Motor neuron (in vitro differentiated cells): Measurements from ENCODE around the gene RNF125. TPM values are rescaled to one million over a fixed set of nuclear protein-coding genes. Genes with fewer than 3 reads are reported as not detected.

Experiments
- ATAC-seq, 8 experiments: fragments of 200-7000 bp; cut with Tn5 transposase; replicated peaks in 6 of 8; 2 replicates each; pipeline ENCODE4 v1.8.0; 2021; ENCODE audit warnings: mild to moderate bottlenecking in 8 of 8, moderate library complexity in 8 of 8
- H3K27ac ChIP-seq, 2 donors: fragments of 250-450 bp; sonication (Bioruptor Pico); 2 replicates each; pipeline ENCODE4 v1.9.0; 2021; ENCODE audit warnings: antibody characterized with exemption in 2 of 2, mild to moderate bottlenecking in 2 of 2, moderate library complexity in 1 of 2
- H3K4me1 ChIP-seq, 2 donors: fragments of 250-450 bp; sonication (Bioruptor Pico); replicated peaks in 1 of 2; 2 replicates each; pipeline ENCODE4 v1.6.1; 2021; ENCODE audit warnings: antibody characterized with exemption in 2 of 2, mild to moderate bottlenecking in 2 of 2, moderate library complexity in 1 of 2
- H3K4me3 ChIP-seq, 5 donors: fragments of 250-450 bp; sonication (Bioruptor Pico); 2 replicates each; pipeline ENCODE4 v1.9.0; 2021; ENCODE audit warnings: antibody characterized with exemption in 5 of 5, mild to moderate bottlenecking in 5 of 5, moderate library complexity in 4 of 5
- WGBS, 10 experiments: fragments of 450-650 bp; shearing (Covaris generic); methylation state at CpG; one replicate each; pipeline ENCODE4 v1.0.0; 2022; 5-methylcytosine and 5-hydroxymethylcytosine counted together
- in situ Hi-C, 9 experiments: fragments of 400-800 bp; cut with MboI; loops; one replicate each; pipeline ENCODE4 v1.15.0; 2021; ENCODE audit warnings: low sequenced_read_pairs in 9 of 9, low pct_unique_long_range_greater_than_20kb in 2 of 9; ENCODE audit not compliant: unreplicated experiment in 9 of 9
- total RNA-seq, 8 experiments: library from RNA; unstranded; fragments of 300-600 nt; gene quantifications; 2 replicates each; pipeline versions ENCODE4 v1.2.3 to v1.2.4, GENCODE V29; 2022

Gene RNF125
- total RNA-seq, 8 experiments from 2014 or later: 0.64 to 5.7 (median 1.4) TPM

DNA sequence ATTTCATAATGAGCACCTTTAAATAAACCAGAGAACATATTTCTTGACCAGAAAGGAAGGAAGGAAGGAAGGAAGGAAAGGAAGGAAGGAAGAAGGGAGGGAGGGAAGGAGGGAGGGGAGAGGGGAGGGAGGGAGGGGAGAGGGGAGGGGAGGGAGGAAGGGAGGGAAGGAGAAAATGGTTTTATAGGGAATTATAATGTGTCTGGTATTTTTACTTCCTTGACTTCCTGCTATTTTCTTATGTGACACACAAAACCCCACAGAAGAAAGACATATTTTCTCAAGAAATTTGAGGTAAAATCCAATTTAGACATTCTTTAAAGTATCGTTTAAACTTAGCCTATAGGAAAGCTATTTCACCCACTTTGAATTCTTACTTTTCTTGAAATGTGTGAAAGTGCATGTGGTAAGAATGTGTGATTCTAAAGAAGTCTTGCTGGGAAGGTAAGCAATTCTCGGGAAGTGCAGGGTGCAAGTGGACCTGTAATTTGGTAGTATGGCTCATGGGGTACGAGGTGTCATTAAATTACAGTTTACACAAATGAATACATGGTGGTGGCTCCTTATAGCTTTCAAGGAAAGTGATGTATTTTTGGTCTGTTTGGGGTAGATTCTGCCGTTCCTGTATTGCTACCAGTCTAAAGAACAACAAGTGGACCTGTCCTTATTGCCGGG lies 18.0 kb downstream of the RNF125 start:
- WGBS, 10 experiments: 58 to 100% (median 86%) methylated on average over 1 to 4 of the region's 5 CpGs; no CpG with 5 or more reads in 1 of the 10 experiments
- H3K4me3 ChIP-seq: no peak overlapping the region
- H3K27ac ChIP-seq: no peak overlapping the region
- H3K4me1 ChIP-seq: no peaks in the 10 kb centered on the region
- ATAC-seq: no peak
- in situ Hi-C loops: no loop called here

- Histone ChIP-seq H3K4me1 (no peaks in the 10 kb centered on the region), H3K4me3 (no peak overlapping the region), H3K27ac (no peak overlapping the region)
- in situ Hi-C loops: no loop called here
- ATAC-seq: no peak
- 92 to 100% (median 100%) methylated on average over 2 to 8 of the region's 10 CpGs; no CpG with 5 or more reads in 4 of the 10 experiments for WGBS, 10 experiments
Observed at GRCh38 chr18:32037616-32038015, 19.0 kb downstream of the RNF125 start.

- in situ Hi-C loops: no loop called here
- no peaks in the 10 kb centered on the region for H3K4me1 ChIP-seq
- H3K27ac ChIP-seq: no peak overlapping the region
- H3K4me3 ChIP-seq: no peak overlapping the region
- 74 to 93% (median 89%) methylated on average over 1 to 3 of the region's 3 CpGs; no CpG with 5 or more reads in 3 of the 10 experiments for WGBS, 10 experiments
- ATAC-seq: peak in 1 of 8 experiments; percentile 19
Observed at GRCh38 chr18:32040936-32041335, 22.3 kb downstream of the RNF125 start.

GRCh38 chr18:32042337-32042736 lies 23.7 kb downstream of the RNF125 start:
- Histone ChIP-seq H3K27ac (no peak overlapping the region), H3K4me3 (no peak overlapping the region), H3K4me1 (no peaks in the 10 kb centered on the region)
- no peak for ATAC-seq
- in situ Hi-C loops: no loop called here

DNA sequence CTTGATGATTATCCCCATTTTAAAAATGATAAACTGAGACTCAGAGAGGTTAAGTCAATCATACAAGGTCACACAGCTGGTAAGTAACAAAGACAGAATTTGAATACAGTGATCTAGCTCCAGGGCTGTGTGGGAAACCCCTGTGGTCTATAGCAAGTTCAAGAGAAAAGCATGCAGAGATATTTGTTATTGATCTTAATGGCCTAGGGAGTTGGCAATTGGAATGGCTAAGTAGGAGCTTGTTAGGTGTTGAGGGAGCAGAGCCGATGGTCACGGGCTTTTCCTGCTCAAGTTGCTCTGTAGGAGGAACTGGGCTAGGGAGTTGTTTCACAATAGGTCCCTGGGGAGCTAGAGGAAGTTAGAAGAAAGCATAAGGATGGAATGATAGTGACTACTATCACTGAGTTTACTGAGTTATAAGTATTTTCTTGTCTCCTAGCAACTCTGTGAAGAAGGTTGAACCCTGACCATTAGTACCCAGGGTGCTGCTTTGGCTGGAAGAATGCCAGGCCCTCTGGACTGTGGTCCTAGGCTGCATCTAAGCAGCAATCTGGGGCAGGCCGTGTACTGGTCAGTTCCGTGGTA lies 30.0 kb downstream of the RNF125 start:
- peak in 3 of 8 experiments; percentile 16 to 85 (median 78) for ATAC-seq
- in situ Hi-C loops: no loop called here
- 33 to 100% (median 85%) methylated on average over 1 to 4 of the region's 4 CpGs for WGBS, 10 experiments
- Histone ChIP-seq H3K4me3 (no peak overlapping the region), H3K27ac (no peak overlapping the region), H3K4me1 (no peaks in the 10 kb centered on the region)

GRCh38 chr18:32049393-32050171 lies 31.0 kb downstream of the RNF125 start:
- WGBS, 10 experiments: 20 to 100% (median 71%) methylated on average over 1 of the region's 3 CpGs; no CpG with 5 or more reads in 6 of the 10 experiments
- in situ Hi-C loops: no loop called here
- Histone ChIP-seq H3K27ac (no peak overlapping the region), H3K4me3 (no peak overlapping the region), H3K4me1 (no peaks in the 10 kb centered on the region)
- peak in 2 of 8 experiments; percentile 51 to 81 for ATAC-seq

GRCh38 chr18:32056613-32057358 lies 38.2 kb downstream of the RNF125 start:
- no peak overlapping the region for H3K4me3 ChIP-seq
- WGBS, 10 experiments: 61 to 100% (median 84%) methylated on average over 1 to 3 of the region's 3 CpGs
- no peak overlapping the region for H3K27ac ChIP-seq
- no peak for ATAC-seq
- in situ Hi-C loops: no loop called here
- H3K4me1 ChIP-seq: peaks cover 0 to 3% of the 10 kb centered on the region in 2 donors

- Histone ChIP-seq H3K4me1 (peaks cover 0 to 3% of the 10 kb centered on the region in 2 donors), H3K4me3 (no peak overlapping the region), H3K27ac (no peak overlapping the region)
- peak in 1 of 8 experiments; percentile 32 for ATAC-seq
- 29 to 91% (median 48%) methylated on average over 1 to 7 of the region's 7 CpGs; no CpG with 5 or more reads in 2 of the 10 experiments for WGBS, 10 experiments
- in situ Hi-C loops: no loop called here
Observed at GRCh38 chr18:32057624-32058165, 39.1 kb downstream of the RNF125 start.

- peaks cover 0 to 3% of the 10 kb centered on the region in 2 donors for H3K4me1 ChIP-seq
- WGBS, 10 experiments: 47 to 100% (median 97%) methylated on average over 1 to 2 of the region's 2 CpGs; no CpG with 5 or more reads in 2 of the 10 experiments
- no peak overlapping the region for H3K27ac ChIP-seq
- in situ Hi-C loops: no loop called here
- no peak overlapping the region for H3K4me3 ChIP-seq
- ATAC-seq: no peak
Observed at GRCh38 chr18:32060026-32060425, 41.4 kb downstream of the RNF125 start.

- Histone ChIP-seq H3K4me1 (no peaks in the 10 kb centered on the region), H3K27ac (no peak overlapping the region), H3K4me3 (no peak overlapping the region)
- 80 to 100% (median 95%) methylated on average over 2 to 3 of the region's 3 CpGs; no CpG with 5 or more reads in 1 of the 10 experiments for WGBS, 10 experiments
- no peak for ATAC-seq
- in situ Hi-C loops: no loop called here
Observed at GRCh38 chr18:32067375-32068167, 48.9 kb downstream of the RNF125 start.

DNA sequence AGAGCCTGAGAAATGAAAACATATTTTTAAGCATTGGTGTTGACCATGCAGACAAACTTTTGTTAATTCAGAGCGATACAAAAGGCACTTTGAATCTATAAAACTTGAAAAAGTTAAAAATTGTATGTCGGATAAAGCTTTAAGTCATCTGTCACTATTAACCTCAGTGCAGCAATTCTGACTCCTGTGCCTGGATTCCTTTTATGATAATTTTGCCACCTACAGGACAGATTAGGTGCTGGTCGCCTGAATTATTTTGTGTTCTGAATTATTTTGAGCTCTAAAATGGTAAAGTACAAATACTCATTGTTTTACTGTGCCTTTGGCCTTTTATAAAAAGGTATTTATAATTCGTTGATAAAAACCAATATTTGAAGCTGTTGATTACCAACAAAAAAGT lies 53.7 kb downstream of the RNF125 start:
- in situ Hi-C loops: no loop called here
- 54 to 100% (median 67%) methylated on average over 2 to 4 of the region's 4 CpGs for WGBS, 10 experiments
- no peaks in the 10 kb centered on the region for H3K4me1 ChIP-seq
- no peak for ATAC-seq
- H3K27ac ChIP-seq: no peak overlapping the region
- H3K4me3 ChIP-seq: no peak overlapping the region

DNA sequence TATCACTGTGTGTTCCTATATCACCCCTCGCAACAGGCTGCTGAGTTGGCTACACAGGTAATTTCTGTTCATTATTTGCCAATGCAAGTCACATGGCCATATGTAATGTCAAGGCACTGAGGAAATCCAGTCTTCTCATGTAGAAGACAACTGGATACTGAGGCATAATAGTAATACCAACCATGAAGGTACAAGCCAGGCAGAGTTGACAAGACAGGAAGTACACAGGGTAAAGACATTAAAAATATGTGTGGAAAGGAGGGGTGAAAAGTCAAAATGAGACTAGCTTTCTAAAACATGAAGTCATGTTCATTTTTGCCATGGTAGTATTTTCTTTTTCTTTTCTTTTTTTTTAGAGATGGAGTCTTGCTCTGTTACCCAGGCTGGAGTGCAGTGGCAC lies 55.6 kb downstream of the RNF125 start:
- WGBS, 10 experiments: 100% methylated on average over 1 of the region's 1 CpG; no CpG with 5 or more reads in 6 of the 10 experiments
- Histone ChIP-seq H3K4me3 (no peak overlapping the region), H3K27ac (no peak overlapping the region), H3K4me1 (no peaks in the 10 kb centered on the region)
- no peak for ATAC-seq
- in situ Hi-C loops: no loop called here
